Upper lobe of right lung (tissue), 1 donor: ENCODE data around the gene DLX1. TPM values are rescaled to one million over a fixed set of nuclear protein-coding genes. Genes with fewer than 3 reads are reported as not detected.
"Not testable (repeated sequence)": the region's sequence is repeated elsewhere in the genome, so short reads cannot be mapped to it uniquely, and the experiment has no call there.

Source experiments
- ATAC-seq: fragments of 200-7000 bp; cut with Tn5 transposase; one replicate; pipeline ENCODE4 v1.9.1; 2020; ENCODE audit warnings: mild to moderate bottlenecking, moderate library complexity
- DNase-seq: peaks from one replicate; pipeline ENCODE4 v3.0.0-alpha.2; 2020
- H3K27ac ChIP-seq: fragments of 200-600 bp; one replicate; pipeline ENCODE4 v1.8.0; 2022
- H3K27me3 ChIP-seq: fragments of 200-600 bp; one replicate; pipeline ENCODE4 v1.8.0; 2022; ENCODE audit warnings: mild to moderate bottlenecking
- H3K36me3 ChIP-seq: fragments of 200-600 bp; one replicate; pipeline ENCODE4 v1.8.0; 2022
- H3K4me1 ChIP-seq: fragments of 200-600 bp; one replicate; pipeline ENCODE4 v1.8.0; 2022
- H3K4me3 ChIP-seq: fragments of 200-600 bp; one replicate; pipeline ENCODE4 v1.8.0; 2022; ENCODE audit warnings: mild to moderate bottlenecking
- H3K9me3 ChIP-seq: fragments of 200-600 bp; one replicate; pipeline ENCODE4 v1.8.0; 2022
- intact Hi-C: fragments of 100-400 bp; cut with DNase I; formaldehyde crosslinking; loops from one replicate; pipeline ENCODE4 v1.11.0; 2022
- total RNA-seq: library from RNA; stranded (reverse); fragmentation: NEBNext Ultra II Directional; extraction: Animal tissue kit (Norgen Biotek cat#: 25700); gene quantifications from one replicate; pipeline ENCODE4 v1.2.1, GENCODE V29; 2021
- TF ChIP-seq, protein P1 (sequence below): fragments of 200-600 bp; IDR thresholded peaks from one replicate; pipeline ENCODE4 v1.8.0; 2022; ENCODE audit warnings: antibody characterized with exemption
- donor health status: DM: no; HTN: yes; CAD: no; lungs with severe emphysema.

The DLX1 gene
- total RNA-seq, 1 donor from 2014 or later: not detected

DNA sequence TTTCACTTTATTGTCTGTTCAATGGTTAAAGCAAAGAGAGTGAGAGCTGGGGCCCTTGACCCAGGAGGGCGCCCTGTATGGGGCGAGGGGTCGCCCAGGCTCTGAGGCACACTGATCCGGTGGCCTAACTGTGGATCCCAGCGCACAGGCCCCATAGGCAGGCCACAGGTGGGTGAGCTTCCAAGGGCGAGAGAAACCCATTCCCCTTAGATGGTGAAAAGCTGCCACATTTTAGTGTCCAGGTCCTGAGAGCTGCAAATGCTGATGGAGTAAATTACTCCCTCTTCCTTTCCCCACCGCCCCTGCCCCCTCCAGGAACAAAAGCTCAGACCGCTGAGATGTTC is 23.3 kb downstream of the DLX1 start:
- intact Hi-C loops: no loop called here
- DNase-seq: no peak
- TF ChIP-seq, protein P1, sequence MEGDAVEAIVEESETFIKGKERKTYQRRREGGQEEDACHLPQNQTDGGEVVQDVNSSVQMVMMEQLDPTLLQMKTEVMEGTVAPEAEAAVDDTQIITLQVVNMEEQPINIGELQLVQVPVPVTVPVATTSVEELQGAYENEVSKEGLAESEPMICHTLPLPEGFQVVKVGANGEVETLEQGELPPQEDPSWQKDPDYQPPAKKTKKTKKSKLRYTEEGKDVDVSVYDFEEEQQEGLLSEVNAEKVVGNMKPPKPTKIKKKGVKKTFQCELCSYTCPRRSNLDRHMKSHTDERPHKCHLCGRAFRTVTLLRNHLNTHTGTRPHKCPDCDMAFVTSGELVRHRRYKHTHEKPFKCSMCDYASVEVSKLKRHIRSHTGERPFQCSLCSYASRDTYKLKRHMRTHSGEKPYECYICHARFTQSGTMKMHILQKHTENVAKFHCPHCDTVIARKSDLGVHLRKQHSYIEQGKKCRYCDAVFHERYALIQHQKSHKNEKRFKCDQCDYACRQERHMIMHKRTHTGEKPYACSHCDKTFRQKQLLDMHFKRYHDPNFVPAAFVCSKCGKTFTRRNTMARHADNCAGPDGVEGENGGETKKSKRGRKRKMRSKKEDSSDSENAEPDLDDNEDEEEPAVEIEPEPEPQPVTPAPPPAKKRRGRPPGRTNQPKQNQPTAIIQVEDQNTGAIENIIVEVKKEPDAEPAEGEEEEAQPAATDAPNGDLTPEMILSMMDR: no peak
- Histone ChIP-seq H3K27ac (no peak overlapping the region), H3K4me3 (no peak overlapping the region), H3K4me1 (peaks cover 12% of the 10 kb centered on the region), H3K27me3 (peaks cover 72% of the 10 kb centered on the region), H3K9me3 (no peaks in the 10 kb centered on the region), H3K36me3 (no peaks in the 10 kb centered on the region)
- no peak for ATAC-seq

DNA sequence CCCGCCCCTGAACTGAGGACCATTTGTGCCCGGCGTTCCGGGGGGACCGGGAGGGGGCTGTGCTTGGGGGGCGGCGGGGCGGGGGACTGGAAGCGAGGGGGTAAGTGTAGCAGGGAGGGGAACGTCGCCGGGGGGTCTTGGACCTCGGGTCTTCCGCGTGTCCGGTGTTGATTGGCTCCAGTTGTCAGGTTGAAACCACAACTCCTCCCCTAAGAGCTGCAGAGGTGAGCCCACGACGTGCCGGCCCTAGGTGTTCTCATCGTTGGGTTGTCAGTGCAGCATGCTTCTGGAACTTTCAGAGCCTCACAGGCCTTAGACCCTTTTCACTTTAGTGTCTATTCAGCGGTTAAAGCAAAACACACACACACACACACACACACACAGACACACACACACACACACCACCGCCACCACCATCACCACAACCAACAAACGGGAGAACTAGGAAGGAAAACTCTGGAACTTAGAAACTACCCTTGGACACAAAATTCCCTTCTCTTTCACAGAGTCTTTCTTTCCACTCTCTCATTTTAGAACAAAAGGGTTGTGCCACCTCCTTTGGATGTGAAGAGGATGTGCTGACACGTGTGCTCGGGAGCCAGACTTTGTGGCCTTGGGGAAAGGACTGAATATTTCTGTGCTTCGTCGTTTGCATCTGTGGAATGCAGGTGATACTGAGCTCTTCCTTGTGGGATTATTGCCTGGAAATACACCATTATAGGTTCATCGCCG is 24.1 kb downstream of the DLX1 start:
- peaks cover 72% of the 10 kb centered on the region for H3K27me3 ChIP-seq
- H3K36me3 ChIP-seq: no peaks in the 10 kb centered on the region
- DNase-seq (no peak), ATAC-seq (no peak)
- intact Hi-C loops: no loop called here
- no peak overlapping the region for H3K27ac ChIP-seq
- H3K9me3 ChIP-seq: no peaks in the 10 kb centered on the region
- TF ChIP-seq, protein P1: no peak
- H3K4me1 ChIP-seq: peaks cover 10% of the 10 kb centered on the region
- no peak overlapping the region for H3K4me3 ChIP-seq

DNA sequence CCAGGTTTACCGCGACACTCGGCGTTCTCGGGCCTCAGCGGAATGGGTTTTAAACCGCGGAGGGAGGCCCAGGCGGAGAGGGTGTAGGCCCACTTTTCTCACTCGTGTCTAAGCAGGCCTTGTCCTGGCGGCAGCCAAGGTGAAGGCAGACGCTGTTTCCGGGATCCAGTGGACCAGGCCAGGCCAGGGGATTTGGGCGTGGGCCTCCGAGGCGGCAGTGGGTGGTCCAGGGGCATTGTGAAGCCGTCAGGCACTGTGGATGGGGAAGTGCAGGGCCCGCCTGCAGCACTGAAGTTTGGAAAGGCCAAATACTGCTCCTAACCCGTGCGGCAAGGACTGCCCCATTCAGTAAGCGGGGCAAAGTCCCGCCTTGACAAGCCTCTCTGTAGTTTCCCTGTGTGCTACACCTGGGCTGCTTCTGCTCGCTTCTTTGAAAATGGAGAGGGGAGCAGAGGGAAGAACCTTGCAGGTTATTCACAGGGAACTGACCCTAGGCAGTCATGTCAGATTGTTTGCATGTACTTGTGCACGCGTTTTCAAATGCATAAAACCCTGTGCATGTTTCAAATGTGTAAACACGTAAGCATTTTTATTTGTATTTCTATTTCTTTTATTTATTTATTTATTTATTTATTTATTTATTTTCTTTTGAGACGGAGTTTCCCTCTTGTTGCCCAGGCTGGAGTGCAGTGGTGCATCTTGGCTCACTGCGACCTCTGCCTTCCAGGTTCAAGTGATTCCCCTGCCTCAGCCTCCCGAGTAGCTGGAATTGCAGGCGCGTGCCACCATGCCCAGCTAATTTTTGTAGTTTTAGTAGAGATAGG is 24.9 kb downstream of the DLX1 start:
- no peak overlapping the region for H3K27ac ChIP-seq
- H3K4me1 ChIP-seq: peaks cover 10% of the 10 kb centered on the region
- ATAC-seq (peak; percentile 31), DNase-seq (no peak)
- no peaks in the 10 kb centered on the region for H3K9me3 ChIP-seq
- TF ChIP-seq, protein P1: no peak
- H3K4me3 ChIP-seq: no peak overlapping the region
- no peaks in the 10 kb centered on the region for H3K36me3 ChIP-seq
- intact Hi-C loops: no loop called here
- peaks cover 67% of the 10 kb centered on the region for H3K27me3 ChIP-seq

DNA sequence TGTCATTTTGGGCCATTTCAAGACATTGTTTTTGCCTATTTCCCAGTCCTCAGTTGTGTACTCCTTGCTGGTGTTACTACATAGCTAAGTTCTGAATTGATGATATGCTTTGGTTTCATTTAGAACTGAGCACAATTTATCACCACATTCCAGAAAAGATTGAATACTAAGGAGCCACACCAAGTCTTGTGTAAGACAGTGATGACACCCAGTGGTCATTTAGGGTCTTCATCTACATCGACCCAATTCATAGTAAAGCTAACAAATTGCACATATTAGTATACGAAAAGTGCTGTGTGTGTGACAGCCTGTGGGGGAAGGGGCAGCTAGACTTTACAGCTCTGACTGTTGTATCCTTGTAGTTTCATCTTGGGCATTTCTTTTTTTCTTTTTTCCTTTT is 28.3 kb downstream of the DLX1 start:
- no peak overlapping the region for H3K4me3 ChIP-seq
- ATAC-seq (no peak), DNase-seq (no peak)
- peaks cover 43% of the 10 kb centered on the region for H3K27me3 ChIP-seq
- no peak overlapping the region for H3K27ac ChIP-seq
- no peaks in the 10 kb centered on the region for H3K36me3 ChIP-seq
- no peaks in the 10 kb centered on the region for H3K9me3 ChIP-seq
- TF ChIP-seq, protein P1: peak; percentile 23
- H3K4me1 ChIP-seq: no peaks in the 10 kb centered on the region
- intact Hi-C loops: no loop called here

DNA sequence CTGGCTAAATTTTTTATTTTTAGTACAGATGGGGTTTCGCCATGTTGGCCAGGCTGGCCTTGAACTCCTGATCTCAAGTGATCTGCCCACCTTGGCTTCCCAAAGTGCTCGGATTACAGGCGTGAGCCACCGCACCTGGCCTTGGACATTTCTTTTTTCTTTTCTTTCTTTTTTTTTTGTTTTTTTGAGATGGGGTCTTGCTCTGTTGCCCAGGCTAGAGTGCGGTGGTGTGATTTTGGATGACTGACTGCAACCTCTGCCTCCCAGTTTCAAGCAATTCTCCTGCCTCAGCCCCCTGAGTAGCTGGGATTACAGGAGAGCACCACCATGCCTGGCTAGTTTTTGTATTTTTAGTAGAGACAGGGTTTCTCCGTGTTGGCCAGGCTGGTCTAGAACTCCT is 28.9 kb downstream of the DLX1 start:
- intact Hi-C loops, H3K36me3 ChIP-seq, H3K27ac ChIP-seq, H3K9me3 ChIP-seq, DNase-seq, H3K4me3 ChIP-seq, ATAC-seq, H3K4me1 ChIP-seq: not testable (repeated sequence)
- H3K27me3 ChIP-seq: peaks cover 38% of the 10 kb centered on the region

DNA sequence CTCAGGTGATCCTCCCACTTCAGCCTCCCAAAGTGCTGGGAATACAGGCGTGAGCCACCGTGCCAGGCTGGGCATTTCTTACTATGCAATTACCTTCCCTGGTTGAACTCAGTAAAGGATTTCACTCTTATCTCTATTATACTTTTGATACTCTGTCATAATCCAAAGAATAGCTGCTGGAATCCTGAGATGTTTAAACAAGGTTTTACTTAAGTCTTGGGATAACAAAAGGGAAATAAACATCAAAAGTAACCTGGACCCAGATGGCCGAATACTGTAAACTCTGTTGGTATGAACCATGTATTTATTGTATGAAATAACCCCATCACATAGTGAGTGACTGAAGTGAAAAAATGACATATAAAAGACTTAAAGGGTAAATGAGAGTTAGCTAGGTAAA is 29.3 kb downstream of the DLX1 start:
- TF ChIP-seq, protein P1: no peak
- intact Hi-C loops: no loop called here
- Histone ChIP-seq H3K9me3 (no peaks in the 10 kb centered on the region), H3K27me3 (peaks cover 38% of the 10 kb centered on the region), H3K36me3 (no peaks in the 10 kb centered on the region), H3K4me1 (no peaks in the 10 kb centered on the region), H3K4me3 (no peak overlapping the region), H3K27ac (no peak overlapping the region)
- DNase-seq: no peak
- ATAC-seq: no peak
